GM20431 (cell line): ENCODE results near the gene GPC1.
"Not testable (repeated sequence)": the region's sequence is repeated elsewhere in the genome, so short reads cannot be mapped to it uniquely, and the experiment has no call there.

Experiments used
- in situ Hi-C: fragments of 300-500 bp; cut with MseI, MboI; formaldehyde crosslinking; loops from one replicate; pipeline ENCODE4 v1.15.0; 2020; ENCODE audit warnings: low sequenced_read_pairs; ENCODE audit not compliant: unreplicated experiment

GPC1 gene, protein sequence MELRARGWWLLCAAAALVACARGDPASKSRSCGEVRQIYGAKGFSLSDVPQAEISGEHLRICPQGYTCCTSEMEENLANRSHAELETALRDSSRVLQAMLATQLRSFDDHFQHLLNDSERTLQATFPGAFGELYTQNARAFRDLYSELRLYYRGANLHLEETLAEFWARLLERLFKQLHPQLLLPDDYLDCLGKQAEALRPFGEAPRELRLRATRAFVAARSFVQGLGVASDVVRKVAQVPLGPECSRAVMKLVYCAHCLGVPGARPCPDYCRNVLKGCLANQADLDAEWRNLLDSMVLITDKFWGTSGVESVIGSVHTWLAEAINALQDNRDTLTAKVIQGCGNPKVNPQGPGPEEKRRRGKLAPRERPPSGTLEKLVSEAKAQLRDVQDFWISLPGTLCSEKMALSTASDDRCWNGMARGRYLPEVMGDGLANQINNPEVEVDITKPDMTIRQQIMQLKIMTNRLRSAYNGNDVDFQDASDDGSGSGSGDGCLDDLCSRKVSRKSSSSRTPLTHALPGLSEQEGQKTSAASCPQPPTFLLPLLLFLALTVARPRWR

DNA sequence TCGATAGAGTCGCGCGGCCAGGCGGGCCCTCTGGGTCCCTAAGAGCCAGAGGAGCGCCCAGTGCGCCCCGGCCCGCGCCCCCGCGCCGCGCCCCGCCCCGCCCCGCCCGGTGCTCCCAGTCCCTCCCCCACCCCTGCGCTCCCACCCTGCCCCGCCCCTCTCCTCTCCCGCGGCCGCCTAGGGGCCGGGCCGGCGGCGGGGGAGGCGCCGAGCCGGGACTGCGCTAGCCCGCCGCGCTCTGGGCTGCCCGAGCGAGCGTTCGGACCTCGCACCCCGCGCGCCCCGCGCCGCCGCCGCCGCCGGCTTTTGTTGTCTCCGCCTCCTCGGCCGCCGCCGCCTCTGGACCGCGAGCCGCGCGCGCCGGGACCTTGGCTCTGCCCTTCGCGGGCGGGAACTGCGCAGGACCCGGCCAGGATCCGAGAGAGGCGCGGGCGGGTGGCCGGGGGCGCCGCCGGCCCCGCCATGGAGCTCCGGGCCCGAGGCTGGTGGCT, at the start of gene GPC1:
TSS of gene GPC1 (plus strand) at position 207 of the 491 bp plus-strand sequence. CDS start at position 463, 256 bp downstream.
- in situ Hi-C loops: no loop called here

DNA sequence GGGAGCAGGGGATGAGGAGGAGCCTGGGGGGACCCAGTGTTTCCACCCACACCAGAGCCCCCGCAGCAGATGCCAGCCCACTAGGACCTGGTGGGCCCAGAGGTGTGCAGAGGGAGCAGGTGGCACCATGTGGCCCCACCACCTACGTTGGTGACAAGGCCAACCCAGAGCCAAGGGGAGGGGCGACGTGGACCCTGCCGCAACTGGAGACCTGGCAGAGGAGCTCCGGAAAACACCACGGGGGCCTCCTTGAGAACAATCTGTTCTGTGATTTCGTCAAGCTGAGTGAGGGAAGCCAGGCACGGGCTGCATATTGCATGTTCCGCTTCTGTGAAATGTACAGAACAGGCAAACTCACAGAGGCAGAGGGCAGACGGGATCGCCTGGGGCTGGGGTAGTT, 49.1 kb upstream of the GPC1 start:
- in situ Hi-C loops: no loop called here

DNA sequence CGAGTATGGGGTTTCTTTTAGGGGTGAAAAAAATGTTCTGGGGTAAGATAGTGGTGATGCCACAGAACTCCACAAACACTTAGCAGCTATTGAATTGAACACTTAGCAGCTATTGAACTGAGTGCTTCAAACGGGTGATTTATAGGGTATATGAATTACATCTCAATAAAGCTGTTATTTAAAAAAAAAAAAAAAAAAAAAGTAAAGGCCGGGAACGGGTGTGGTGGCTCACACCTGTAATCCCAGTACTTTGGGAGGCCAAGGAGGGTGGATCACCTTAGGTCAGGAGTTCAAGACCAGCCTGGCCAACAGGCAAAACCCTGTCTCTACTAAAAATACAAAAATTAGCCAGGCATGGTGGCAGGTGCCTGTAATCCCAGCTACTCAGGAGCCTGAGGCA, 48.7 kb upstream of the GPC1 start:
- in situ Hi-C loops: not testable (repeated sequence)

DNA sequence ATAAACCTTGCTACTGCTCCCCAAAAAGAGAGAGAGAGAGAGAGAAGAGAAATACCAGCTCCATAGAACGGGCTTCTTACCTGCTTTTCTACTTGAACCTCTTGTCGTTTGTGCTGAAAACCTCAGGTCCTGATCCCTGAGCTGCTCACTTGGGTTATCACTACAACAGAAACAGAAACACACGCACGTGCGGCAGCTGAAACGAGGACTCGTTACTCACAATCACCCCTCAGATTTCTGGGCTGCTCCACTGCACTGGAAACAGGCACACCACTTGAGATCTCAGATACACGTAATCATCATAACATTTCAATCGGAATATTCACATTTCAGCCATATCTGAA, 48.2 kb upstream of the GPC1 start:
- in situ Hi-C loops: no loop called here

DNA sequence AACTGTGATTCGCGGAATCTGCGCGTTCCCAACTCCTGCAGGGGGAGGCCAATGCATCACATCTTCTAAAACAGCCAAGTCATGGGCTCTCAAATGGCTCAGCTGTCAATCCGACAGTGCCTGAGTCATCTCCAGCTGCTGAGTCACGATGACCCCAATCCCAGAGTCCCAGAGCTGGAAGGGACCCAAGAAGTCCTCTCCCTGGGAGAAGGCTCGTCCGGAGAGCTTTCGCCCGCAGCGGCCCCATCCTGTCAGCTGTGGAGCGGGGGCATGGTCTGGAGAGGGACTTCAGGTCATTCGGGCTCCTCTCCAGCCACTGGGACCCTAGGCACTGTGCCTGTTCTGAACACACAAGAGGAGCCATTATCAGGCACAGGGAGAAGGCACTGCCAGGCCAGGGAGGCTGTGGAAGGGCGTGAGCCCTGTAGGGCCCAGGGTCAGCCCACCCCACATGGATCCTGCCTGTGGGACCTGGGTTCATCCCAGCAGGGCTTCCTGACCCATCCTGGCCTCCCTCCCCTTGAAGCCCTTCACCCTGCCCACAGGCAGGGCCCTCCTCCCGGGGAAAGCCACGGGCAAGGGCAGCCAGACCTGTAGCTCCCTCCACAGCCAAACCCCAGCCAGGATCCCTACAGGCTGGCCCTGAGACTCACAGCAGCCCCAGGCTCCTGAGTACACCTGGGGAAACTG, 47.6 kb upstream of the GPC1 start:
- in situ Hi-C loops: no loop called here

DNA sequence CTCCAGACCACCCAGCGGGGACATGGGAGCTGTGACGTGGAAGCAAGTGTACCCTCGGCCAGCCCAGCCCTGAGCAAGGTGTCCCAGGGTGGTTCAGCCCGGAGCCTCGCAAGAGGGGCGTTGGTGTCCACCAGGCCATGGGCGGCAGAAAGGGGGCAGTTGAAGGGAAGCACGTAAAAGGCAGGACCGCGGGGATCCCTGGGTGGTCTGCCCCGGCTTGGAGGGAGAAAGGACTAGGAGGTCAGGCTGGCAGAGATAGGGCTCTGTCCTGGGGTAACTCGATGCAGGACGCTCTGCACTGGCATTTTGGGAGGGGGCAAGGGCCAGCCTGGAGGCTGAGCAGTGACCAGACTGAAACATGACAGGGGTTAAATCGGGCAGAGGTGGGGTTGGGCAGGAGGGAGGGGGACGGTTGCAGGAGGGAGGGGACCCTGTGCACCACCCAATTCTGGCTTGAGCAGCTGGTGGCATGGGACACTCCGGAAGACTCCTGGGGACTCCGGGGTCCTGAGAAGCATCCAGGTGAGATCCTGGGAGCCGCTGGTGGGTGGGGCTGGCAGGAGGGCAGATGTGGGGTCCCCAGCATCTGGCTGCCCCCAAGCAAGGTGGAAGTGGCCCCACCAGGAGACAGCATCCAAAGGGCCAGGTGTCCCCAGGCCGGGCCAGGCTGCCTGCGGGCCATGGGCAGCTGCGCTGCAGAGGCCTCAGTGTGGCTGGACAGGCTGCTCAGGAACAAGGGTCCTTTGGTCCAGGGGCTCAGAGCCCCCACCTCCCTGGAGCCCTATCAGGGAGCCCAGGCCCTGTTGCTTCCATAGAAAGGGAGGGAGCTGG, 46.8 kb upstream of the GPC1 start:
- in situ Hi-C loops: no loop called here

DNA sequence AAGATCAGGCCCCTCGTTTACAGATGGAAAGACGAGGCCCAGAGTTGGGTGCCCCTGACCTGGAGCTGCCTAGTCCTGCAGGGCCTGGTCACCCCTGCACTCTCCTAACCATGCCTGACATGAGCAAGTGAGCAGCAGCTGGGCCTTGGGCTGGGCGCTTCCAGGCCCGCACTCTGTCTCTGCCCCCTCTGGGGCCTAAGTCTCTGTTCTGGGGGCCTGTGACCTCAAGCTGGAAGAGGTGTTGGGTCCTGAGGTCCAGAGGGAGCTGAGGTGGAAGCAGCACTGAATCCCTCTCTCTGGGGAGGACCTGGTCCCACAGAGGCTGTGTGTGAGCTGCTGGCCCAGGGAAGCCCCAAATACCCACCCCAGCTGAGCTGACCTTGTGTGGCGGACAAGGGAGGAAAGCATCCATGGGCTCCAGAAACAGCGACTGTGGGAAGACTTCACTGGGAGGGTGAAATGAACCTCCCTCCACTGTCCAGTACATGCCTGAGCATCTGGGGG, 46.1 kb upstream of the GPC1 start:
- in situ Hi-C loops: no loop called here

DNA sequence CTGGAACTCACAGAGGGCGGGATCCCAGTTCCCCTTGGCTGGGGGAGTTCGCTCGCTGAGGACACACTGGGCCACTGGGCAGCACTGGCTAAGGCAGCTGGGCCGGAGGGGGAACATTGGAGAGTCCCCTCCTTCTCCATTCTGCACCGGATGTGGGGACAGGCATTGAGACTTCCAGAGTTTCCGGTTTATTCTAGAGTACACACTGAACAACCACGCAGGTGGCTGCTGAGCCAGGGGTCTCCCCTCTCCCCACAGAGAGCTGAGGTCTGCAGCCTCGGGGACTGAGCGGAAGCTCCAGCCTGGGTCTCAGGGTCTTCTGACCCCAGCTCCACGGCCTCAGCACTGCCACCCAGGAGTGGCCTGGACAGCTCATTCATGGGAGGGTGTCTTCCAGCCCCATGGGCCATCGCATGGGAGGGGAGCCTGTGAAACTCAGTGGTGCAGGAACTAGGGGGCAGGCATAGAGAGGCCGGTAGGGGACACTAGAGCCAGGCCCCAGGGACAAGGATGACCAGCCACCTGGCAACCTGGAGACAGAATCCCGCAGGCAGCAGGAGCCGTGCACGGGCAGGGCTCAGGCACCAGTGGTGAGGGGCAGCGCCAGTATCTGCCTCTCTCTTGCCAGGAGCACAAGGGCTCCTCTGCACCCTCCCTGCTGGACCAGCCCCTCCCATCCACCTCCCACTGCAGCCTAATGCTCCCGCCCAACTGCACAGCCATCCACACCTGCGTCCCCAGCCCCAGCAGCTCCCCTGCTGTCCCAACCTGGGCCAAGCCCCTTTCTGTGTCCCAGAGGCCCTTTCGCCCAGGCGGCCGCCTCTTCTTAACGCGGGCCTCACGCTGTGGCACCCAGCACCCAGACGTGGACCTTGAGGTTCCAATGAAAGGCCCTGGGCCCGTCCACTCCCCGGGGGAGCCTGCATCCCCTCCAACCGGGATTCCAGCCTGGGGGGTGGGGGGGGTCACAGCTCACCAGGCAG, 45.1 kb upstream of the GPC1 start:
- in situ Hi-C loops: no loop called here

DNA sequence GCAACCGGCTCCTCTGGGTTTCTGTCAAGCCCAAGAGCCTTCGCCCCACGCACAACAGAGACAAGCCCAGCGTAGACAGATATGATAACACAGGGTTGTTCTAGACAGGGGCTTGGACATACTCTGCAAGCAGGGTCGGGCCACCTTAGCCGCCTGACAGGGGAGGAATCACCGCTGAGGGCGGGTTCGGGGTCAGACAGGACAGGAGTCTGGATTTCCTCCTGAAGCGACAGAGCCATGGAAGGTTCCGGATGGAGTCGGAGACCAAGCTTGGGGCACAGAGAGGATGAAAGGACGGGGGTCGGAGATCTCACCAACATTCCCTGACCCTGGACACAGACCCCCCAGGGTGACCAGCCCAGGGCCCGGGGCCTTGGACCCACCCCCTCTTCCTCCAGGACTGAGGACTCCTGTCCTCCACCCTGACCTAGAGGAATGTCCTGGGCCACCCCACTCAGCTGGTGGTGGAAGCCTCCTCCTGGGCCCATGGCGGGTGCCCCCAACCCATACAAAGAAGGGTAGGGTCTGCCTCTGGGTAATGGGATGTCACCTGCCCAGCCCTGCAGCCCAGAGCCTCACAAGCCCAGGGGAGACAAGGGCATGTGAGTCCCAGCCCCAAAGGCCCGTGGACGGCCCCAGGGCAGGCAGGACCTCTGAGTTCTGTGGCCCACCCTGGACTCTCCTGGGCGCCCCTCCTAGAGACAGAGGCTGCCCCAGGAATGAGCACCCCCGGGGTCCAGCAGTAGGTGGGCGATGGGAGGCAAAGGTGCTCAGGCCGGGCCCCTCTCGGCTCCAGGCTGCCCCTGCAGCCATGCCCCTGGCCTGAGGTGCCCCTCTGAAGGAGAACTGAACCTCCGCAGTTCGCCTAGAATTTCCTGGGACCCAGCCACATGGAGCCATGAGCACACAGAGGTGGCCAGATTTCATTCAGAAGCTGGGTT, 44.1 kb upstream of the GPC1 start:
- in situ Hi-C loops: no loop called here

DNA sequence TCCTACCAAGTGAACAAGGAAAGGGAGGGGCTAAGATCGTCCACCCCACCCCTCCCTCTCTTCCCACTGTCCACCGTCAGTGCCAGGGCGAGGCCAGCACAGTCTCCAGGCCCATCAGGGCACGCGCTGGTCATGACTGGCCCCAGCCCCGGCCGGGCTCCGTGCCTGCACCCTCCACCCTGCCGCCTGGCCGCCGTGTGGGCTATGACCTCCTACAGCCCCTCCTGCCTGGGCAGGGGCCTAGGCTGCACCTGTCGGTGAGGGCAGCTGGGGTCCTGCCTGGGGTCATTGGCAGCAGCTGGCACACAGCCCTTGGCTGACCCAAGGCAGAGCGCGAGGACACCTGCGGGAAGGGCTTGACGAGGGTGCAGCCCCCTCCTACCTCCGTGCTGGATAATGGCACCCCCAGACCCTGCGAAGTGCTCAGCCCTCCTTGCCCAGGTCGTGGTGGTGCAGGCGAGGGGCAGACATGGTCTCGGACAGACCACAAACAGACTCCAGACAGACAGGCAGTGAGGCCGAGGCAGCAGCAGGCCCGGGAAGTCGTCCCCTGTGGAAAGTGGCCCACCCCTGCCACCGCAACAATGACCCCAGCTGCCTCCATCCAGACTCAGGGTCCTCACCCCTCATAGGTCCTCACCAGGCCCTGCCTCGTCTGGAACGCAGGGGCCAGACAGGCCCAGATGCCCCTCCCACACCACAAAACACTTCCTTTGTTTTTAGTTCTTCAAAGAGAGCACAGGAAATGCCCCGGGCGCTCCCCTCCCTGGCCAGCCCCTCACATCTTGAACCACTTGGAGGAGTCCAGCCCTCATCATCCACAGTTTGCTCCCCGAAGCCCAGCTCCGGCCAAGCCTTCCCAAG, 43.1 kb upstream of the GPC1 start:
- in situ Hi-C loops: no loop called here

DNA sequence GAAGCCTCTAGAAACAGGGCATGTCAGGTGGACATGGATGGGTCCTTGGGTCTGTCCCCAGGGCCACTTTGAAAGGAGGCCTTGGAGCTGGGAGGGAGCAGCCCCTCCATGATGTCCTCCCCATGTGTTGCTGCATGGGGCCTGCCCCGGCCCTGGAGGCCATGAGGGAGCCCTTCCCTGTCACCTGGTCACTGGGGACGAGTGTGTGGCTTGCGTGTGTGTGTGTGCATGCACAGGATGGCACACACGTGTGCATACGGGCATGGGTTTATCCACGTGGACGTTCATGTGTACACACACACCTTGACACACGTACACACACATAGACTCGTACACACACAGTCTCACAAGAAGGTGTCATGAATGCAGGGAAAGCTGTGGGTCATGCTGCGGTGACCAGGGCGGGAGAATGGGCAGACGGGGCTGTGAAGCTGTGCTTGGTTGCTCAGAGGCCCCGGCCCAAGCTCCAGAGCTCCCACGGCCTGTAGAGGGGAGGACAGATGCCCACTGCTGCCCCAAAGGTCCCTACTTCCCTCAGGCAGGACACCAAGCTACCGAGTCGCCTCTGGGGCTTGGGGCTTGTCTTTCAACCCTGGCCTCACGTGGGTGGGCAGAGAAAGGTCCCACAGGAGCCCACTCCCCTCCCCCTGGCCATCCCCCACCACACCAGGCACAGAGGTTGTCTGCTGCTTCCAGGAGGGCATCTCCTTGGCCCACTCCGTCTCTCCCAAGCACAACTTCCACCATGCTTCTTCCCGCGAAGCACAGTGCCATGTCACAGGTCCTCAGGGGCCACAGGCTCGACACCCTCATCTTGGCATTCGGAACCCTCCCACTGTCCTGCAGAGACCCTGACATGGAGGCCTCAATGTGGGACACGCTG, 42.3 kb upstream of the GPC1 start:
- in situ Hi-C loops: no loop called here

DNA sequence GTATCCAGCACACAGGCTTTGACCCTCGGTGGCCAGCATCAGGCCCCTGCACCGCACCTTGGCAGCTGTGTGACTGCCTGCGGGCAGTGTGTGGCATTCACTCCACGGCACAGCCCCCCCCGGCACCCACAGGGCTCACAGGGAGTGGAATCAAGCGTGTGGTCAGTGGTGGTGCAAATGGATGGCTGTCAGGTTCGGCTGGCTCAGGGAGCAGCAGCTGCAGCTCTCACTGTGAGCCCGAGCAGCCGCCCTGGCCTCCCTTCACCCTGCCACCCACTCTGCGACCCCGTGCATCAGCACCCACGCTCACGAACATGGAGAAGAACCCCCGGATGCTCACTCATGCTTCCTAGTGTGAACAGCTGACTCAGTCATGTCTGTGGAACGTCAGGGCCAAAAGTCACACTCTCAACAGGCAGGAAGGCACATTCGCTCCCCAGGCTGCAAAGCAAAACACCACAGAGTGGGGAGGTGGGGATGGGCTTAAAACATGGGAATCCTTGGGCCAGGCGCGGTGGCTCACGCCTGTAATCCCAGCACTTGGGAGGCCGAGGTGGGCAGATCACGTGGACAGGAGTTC, 41.5 kb upstream of the GPC1 start:
- in situ Hi-C loops: no loop called here

DNA sequence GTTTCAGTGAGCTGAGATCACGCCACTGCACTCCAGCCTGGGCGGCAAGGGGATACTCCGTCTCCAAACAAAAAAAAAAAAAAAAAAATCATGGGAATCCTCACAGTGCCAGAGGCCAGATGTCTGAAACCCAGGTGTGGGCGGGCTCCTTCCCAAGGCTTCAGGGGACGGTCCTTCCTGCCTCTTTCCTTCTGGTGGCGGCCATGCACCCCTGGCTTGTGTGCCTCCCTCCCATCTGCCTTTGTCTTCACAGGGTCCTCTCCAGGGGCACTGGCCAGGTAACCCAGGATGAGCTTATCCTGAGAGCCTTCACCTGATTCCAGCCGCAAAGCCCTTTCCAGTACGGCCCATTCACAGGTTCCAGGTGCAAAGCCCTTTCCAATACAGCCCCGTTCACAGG, 40.9 kb upstream of the GPC1 start:
- in situ Hi-C loops: no loop called here

DNA sequence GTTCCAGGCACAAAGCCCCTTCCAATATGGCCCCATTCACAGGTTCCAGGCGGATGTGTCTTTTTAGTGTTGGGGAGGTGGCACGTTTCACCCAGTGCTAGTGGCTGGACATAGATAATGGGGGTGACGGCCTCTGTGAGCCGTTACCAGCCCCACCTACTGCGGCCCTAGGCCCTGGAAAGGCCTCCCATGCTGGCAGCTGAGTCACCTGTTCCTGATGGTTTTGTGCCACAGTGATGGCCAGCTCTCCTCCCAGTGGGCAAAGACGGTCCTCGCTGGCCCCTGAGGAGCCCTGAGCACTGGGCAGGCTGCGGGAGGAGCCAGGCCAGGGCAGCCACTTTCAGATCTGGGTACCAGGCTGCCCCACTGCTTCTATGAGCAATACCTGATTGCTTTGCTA, 40.0 kb upstream of the GPC1 start:
- in situ Hi-C loops: no loop called here

DNA sequence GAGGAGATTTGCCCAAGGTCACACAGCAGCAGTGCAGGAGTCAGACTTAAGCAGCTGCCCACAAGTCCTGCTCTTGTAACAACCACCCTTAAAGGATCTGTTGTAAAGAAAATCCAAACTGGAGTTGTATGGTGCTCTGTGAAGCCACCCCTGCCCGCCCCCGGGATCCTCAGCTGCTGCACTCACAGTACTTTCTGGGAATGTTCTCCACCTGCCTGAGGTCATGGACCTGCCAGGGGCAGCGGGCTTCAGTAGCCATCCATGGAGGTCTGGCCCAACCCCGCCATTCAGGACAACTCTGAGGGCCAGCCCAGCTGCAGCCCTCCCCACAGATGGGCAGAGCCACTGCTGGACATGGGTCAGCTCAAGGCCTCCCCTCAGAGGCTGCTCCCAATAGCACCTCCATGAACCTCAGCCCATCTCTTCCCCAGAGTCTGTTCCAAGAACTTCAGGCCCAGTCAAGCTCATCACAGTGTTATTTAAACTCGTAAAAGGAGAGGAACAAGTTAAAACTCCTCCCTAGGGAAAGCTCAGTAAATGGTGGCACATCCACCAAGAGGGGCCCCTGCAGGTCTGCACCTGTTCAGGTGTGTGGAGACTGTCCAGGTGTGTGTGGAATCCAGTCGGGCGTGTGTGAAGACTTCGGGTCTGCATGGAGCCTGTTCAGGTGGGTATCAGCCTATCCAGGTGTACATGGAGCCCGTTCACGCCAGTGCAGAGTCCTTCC, 39.4 kb upstream of the GPC1 start:
- in situ Hi-C loops: no loop called here
